Gastroesophageal sphincter (tissue), 3 donors: Measurements from ENCODE around the gene CFC1.
"Not testable (repeated sequence)": the region's sequence is repeated elsewhere in the genome, so short reads cannot be mapped to it uniquely, and the experiment has no call there.

Experiments
- CTCF ChIP-seq, 4 experiments: fragments of 200-600 bp in 2 of 4; fragments of 450-650 bp in 2 of 4; sonication (generic) in 1 of 4; IDR thresholded peaks; one replicate each; pipeline ENCODE4 v1.5.1; 2017 to 2019; ENCODE audit warnings: antibody characterized with exemption in 4 of 4, mild to moderate bottlenecking in 2 of 4, moderate library complexity in 2 of 4
- POLR2A ChIP-seq, 2 donors: fragments of 450-650 bp; IDR thresholded peaks; one replicate each; pipeline ENCODE4 v1.6.1; 2017; ENCODE audit warnings: antibody characterized with exemption in 2 of 2, mild to moderate bottlenecking in 2 of 2, moderate library complexity in 1 of 2
- POLR2AphosphoS5 ChIP-seq: sonication (generic); formaldehyde crosslinking; IDR thresholded peaks from one replicate; pipeline ENCODE4 v1.6.1; 2017; ENCODE audit warnings: antibody characterized with exemption

- TF ChIP-seq CTCF (IDR thresholded peaks at IDR 0.05); POLR2A (IDR thresholded peaks at IDR 0.05); POLR2AphosphoS5: not testable (repeated sequence)
These were observed 16.4 kb downstream of the CFC1 start for GRCh38 chr2:130582970-130583369.
